ENCODE measurements around the gene PNLIPRP3.
A peak's percentile ranks its signal among the peaks of the same experiment; 100 is the strongest.

PNLIPRP3 gene

GRCh38 chr10:116450861-116451260, 23.2 kb downstream of the PNLIPRP3 start:
- no peak for DNase-seq

- DNase-seq, result no peak
Measured at GRCh38 chr10:116451711-116452337, 24.2 kb downstream of the PNLIPRP3 start.

- no peak for DNase-seq
Measured at GRCh38 chr10:116452338-116452720, 24.7 kb downstream of the PNLIPRP3 start.

GRCh38 chr10:116457488-116457887, 29.8 kb downstream of the PNLIPRP3 start:
- DNase-seq, result no peak

GRCh38 chr10:116460219-116460618, 32.6 kb downstream of the PNLIPRP3 start:
- DNase-seq, result no peak

GRCh38 chr10:116461680-116462079, 34.0 kb downstream of the PNLIPRP3 start:
- no peak for DNase-seq

- no peak for DNase-seq
Measured at GRCh38 chr10:116464257-116464656, 36.6 kb downstream of the PNLIPRP3 start.

- DNase-seq, result no peak
Measured at GRCh38 chr10:116465546-116465945, 37.9 kb downstream of the PNLIPRP3 start.

- no peak for DNase-seq
Measured at GRCh38 chr10:116466715-116467422, 39.2 kb downstream of the PNLIPRP3 start.

- DNase-seq, result no peak
Measured at GRCh38 chr10:116469437-116469836, 41.8 kb downstream of the PNLIPRP3 start.

- no peak for DNase-seq
Measured at GRCh38 chr10:116470071-116470470, 42.4 kb downstream of the PNLIPRP3 start.

GRCh38 chr10:116470768-116471415, 43.2 kb downstream of the PNLIPRP3 start:
- DNase-seq, result no peak

GRCh38 chr10:116472891-116473290, 45.2 kb downstream of the PNLIPRP3 start:
- peak in 9 of 58 donors; percentile 2 to 36 (median 10) for DNase-seq

- no peak for DNase-seq
Measured at GRCh38 chr10:116475866-116476265, 48.2 kb downstream of the PNLIPRP3 start.

- DNase-seq, result no peak
Measured at GRCh38 chr10:116476461-116476860, 48.8 kb downstream of the PNLIPRP3 start.

GRCh38 chr10:116477986-116478664, 50.5 kb downstream of the PNLIPRP3 start:
- peak in 18 of 58 donors; percentile 1 to 52 (median 12) for DNase-seq

GRCh38 chr10:116486770-116487448, 59.3 kb downstream of the PNLIPRP3 start:
- no peak for DNase-seq

- no peak for DNase-seq
Measured at GRCh38 chr10:116487522-116488430, 60.1 kb downstream of the PNLIPRP3 start.

GRCh38 chr10:116489460-116489859, 61.8 kb downstream of the PNLIPRP3 start:
- DNase-seq, result no peak

- DNase-seq, result peak in 1 of 58 donors; percentile 1
Measured at GRCh38 chr10:116490028-116490662, 62.5 kb downstream of the PNLIPRP3 start.
